GM12874 (cell line): ENCODE measurements around the gene CELF4.

Source experiments
- TF ChIP-seq, protein P1 (sequence below): IDR thresholded peaks from 2 replicates; pipeline ENCODE4 v1.5.1; 2011; ENCODE audit warnings: low read depth, mild to moderate bottlenecking, control low read depth, low read length, moderate library complexity; ENCODE audit not compliant: insufficient read depth

Gene CELF4

DNA sequence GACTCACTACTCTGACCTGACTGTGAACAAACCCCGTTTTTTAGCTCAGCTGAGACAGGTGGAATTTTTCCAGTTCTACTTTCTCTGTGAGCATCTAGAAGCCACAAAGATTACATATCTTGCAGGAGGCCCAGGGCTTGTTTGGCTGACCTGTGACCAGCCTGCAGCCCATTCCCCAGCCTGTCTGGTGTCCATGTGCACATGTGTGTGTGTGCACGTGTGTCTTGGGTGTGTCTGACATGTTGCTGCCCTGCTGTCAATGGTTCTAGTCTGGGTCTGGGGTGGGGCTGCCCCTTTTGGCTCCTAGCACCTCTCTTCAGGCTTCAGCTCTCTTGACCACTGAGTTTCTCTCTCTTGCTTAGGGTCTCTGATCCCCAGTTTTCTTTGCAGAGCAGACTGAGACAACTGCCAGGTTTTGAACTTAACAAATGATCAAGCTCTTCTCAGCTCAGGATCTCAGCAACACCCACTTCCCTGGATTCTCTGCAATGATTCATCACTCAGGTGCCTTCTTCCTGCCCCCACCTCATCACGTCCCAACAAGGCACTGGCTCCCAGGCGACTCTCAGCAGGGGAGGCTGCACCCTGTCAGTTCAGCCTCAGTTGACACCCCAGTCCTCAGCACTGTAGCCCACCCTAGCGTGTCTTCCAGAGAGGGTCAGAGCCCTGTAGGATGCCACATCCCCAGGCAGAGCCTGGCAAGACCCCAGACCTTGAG, 130.3 kb downstream of the CELF4 start:
- TF ChIP-seq, protein P1, sequence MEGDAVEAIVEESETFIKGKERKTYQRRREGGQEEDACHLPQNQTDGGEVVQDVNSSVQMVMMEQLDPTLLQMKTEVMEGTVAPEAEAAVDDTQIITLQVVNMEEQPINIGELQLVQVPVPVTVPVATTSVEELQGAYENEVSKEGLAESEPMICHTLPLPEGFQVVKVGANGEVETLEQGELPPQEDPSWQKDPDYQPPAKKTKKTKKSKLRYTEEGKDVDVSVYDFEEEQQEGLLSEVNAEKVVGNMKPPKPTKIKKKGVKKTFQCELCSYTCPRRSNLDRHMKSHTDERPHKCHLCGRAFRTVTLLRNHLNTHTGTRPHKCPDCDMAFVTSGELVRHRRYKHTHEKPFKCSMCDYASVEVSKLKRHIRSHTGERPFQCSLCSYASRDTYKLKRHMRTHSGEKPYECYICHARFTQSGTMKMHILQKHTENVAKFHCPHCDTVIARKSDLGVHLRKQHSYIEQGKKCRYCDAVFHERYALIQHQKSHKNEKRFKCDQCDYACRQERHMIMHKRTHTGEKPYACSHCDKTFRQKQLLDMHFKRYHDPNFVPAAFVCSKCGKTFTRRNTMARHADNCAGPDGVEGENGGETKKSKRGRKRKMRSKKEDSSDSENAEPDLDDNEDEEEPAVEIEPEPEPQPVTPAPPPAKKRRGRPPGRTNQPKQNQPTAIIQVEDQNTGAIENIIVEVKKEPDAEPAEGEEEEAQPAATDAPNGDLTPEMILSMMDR, result no peak

DNA sequence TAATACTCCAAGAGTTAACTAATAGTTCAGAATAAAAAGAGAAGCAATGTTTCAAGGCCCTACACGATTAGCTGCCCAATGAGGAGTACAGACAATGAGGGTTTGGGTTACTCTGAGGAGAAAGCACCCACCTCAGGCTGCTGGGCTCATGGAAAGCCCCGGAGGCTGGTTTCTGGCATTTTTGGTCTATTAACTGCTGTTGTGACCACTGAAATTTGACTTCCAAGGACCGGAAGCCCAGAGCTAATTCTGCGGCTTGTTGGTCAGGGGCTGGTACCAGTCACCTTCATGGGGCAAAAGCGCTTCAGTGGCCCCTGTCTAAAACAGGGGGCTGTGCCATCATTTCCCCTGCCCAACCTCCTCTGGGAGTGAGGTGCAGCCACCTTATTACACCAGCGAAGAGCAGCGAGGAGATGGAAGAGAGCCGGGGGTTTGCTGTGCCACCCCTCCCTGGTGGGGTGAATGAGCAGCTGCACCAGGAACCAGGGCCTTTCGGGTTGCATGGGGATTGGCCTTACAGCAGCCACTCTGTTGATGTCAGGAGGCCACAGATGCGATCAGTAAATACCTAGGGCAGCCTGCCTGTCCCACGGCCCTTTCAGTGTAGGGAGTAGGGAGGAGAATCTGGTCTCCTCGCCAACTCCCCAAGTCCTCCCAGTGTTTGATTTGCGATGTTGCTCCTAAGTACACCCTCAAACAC, 131.3 kb downstream of the CELF4 start:
- TF ChIP-seq, protein P1, result no peak

DNA sequence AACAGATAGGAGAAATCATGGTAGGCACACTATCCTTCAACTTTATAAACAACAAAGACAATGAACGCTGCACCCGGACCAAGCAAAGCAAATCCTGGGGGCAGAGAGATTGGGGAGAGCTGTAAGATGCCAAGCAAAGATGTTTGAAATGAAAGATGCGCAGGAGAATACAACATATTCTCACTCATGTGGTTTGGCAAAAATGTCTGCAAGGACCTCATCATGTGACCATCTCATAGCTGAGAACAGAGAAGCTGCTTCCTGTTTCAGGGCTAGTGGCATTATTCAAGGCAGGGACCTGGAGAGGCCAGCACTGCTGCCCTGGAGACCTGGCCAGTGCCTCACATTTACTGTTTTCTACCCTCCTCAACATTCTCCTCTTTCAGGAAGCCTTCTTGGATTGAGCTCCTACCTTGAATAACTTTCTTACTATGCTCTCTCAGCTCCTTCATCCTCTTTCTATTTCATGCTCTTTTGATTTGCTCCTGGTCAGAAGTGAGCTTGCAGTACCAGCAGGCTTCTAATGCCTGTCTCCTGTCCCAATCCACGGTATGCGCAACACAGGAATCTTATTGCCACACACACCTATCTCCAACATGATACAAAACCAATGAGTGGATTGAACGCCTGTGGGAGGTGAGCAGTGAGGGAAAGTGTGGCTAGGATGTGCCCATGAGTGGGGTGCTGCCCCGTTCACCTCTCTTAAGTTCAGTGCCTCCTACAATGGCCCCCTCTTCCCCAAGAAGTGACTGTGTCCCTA, 133.0 kb downstream of the CELF4 start:
- TF ChIP-seq, protein P1, result no peak

GRCh38 chr18:37430357-37431076, 135.1 kb downstream of the CELF4 start:
- TF ChIP-seq, protein P1, result no peak

DNA sequence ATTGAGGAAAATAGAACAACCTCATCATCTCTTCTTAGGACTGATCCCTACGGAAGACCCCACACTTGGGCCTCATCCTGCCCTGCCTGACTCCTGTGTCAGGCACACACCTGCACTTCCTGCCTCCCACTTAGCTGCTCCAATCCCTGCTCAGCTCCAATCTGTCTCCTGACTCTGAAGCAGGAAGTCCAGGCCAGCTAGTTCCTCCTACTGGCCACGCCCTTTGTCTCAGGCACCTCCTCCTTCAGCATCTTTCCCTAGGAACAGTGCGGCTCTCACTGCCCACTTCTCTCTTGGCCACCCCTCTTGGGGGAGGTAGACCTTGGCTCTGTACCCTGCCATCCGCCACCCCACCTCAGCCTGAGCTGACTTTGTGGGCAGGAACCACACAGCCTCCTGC, 135.8 kb downstream of the CELF4 start:
- TF ChIP-seq, protein P1, result no peak

DNA sequence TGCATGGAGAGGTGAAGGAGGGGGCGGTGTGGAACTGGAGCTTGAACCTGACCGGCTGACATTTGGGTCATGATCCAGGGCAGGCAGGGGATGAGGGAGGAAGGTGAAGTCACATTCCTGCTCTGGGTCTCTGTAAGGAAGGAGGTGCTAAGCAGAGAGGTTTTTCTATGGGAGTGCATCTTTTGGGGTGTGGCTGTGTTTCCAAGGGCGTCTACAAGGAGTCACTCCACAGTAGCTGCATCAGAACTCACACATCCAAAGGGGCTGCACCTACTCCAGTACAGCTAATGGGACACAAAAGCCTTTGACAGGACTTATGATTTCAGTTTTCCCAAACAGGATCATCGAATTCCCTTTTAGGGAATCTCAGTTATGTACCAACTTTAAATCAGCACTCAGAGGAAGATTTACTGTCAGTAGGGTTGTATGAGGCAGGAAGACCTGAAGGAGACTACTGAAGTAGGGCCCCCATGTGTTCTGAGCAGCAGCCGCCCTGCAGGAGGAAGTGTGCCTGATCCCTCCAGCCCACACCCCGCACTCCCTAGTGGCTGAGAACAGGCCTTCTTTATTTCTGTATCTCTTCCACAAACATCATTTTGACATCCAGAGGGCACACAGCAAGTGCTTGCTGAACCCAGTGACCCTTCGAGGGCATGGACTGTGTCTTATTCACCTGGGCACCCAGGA, 137.2 kb downstream of the CELF4 start:
- TF ChIP-seq, protein P1, result no peak
